Central memory CD4-positive, alpha-beta T cell (primary cell): ENCODE measurements around the gene INSYN1.

Experiments used
- DNase-seq: peaks from one replicate; pipeline ENCODE4 v3.0.0; 2022

The INSYN1 gene

GRCh38 chr15:73773428-73773827 lies 20.3 kb upstream of the INSYN1 start:
- DNase-seq = no peak

GRCh38 chr15:73771385-73772045 lies 18.4 kb upstream of the INSYN1 start:
- no peak for DNase-seq

- no peak for DNase-seq
These were observed 16.9 kb upstream of the INSYN1 start for GRCh38 chr15:73770050-73770449.

- no peak for DNase-seq
These were observed 14.8 kb upstream of the INSYN1 start for GRCh38 chr15:73767806-73768501.

- DNase-seq = no peak
These were observed 13.4 kb upstream of the INSYN1 start for GRCh38 chr15:73766598-73766997.

GRCh38 chr15:73765778-73766177 lies 12.6 kb upstream of the INSYN1 start:
- DNase-seq = no peak

GRCh38 chr15:73763931-73764330 lies 10.8 kb upstream of the INSYN1 start:
- DNase-seq = no peak

GRCh38 chr15:73760330-73761329 lies 7.5 kb upstream of the INSYN1 start:
- no peak for DNase-seq

- DNase-seq = no peak
These were observed 5.3 kb upstream of the INSYN1 start for GRCh38 chr15:73758461-73758860.

GRCh38 chr15:73757571-73757970 lies 4.4 kb upstream of the INSYN1 start:
- no peak for DNase-seq

- DNase-seq = no peak
These were observed 3.9 kb upstream of the INSYN1 start for GRCh38 chr15:73756947-73757513.

GRCh38 chr15:73756390-73756789 lies 3.2 kb upstream of the INSYN1 start:
- DNase-seq = no peak

- no peak for DNase-seq
These were observed 2.8 kb upstream of the INSYN1 start for GRCh38 chr15:73755946-73756345.

- no peak for DNase-seq
These were observed 2.3 kb upstream of the INSYN1 start for GRCh38 chr15:73755481-73755880.

- no peak for DNase-seq
These were observed 1.3 kb upstream of the INSYN1 start for GRCh38 chr15:73754461-73754860.

GRCh38 chr15:73752806-73753193 lies 351 bp downstream of the INSYN1 start:
- DNase-seq = no peak

GRCh38 chr15:73751899-73752805 lies 999 bp downstream of the INSYN1 start:
- no peak for DNase-seq

- no peak for DNase-seq
These were observed 1.6 kb downstream of the INSYN1 start for GRCh38 chr15:73751511-73751898.

- DNase-seq = no peak
These were observed 2.2 kb downstream of the INSYN1 start for GRCh38 chr15:73750951-73751350.

GRCh38 chr15:73750438-73750837 lies 2.7 kb downstream of the INSYN1 start:
- no peak for DNase-seq

- no peak for DNase-seq
These were observed 3.2 kb downstream of the INSYN1 start for GRCh38 chr15:73749971-73750370.

- DNase-seq = no peak
These were observed 3.6 kb downstream of the INSYN1 start for GRCh38 chr15:73749533-73749932.
